ES-I3 (cell line): ENCODE results near the gene ZCCHC24.
"Not testable (repeated sequence)": the region's sequence is repeated elsewhere in the genome, so short reads cannot be mapped to it uniquely, and the experiment has no call there.

ENCODE experiments used
- H3K36me3 ChIP-seq: 2 replicates; pipeline ENCODE4 v1.6.1; 2013; ENCODE audit warnings: mild to moderate bottlenecking, low read length, control low read depth, moderate library complexity; ENCODE audit not compliant: insufficient read depth
- H3K4me1 ChIP-seq: 2 replicates; pipeline ENCODE4 v1.6.1; 2013; ENCODE audit warnings: mild to moderate bottlenecking, control low read depth, low read length; ENCODE audit not compliant: insufficient read depth
- H3K9ac ChIP-seq: 2 replicates; pipeline ENCODE4 v1.6.1; 2013; ENCODE audit warnings: low read depth, mild to moderate bottlenecking, low read length, moderate library complexity
- H3K9me3 ChIP-seq: 2 replicates; pipeline ENCODE4 v1.6.1; 2013; ENCODE audit warnings: mild to moderate bottlenecking, low read length, moderate library complexity; ENCODE audit not compliant: control insufficient read depth, insufficient read depth

The ZCCHC24 gene

GRCh38 chr10:79342811-79343561 is 102.4 kb downstream of the ZCCHC24 start:
- no peaks in the 10 kb centered on the region for H3K36me3 ChIP-seq

GRCh38 chr10:79342295-79342761 is 103.1 kb downstream of the ZCCHC24 start:
- Histone ChIP-seq H3K9me3 (no peaks in the 10 kb centered on the region), H3K4me1 (peaks cover 5% of the 10 kb centered on the region; the same call in 1 of the 2 replicates), H3K9ac (no peak overlapping the region), H3K36me3 (no peaks in the 10 kb centered on the region)

More at GRCh38 chr10:79342811-79343561, 102.4 kb downstream of the ZCCHC24 start:
- H3K4me1 ChIP-seq, result peaks cover 5% of the 10 kb centered on the region; the same call in 1 of the 2 replicates
- H3K9ac ChIP-seq, result no peak overlapping the region
- H3K9me3 ChIP-seq, result no peaks in the 10 kb centered on the region

GRCh38 chr10:79340646-79341244 is 104.7 kb downstream of the ZCCHC24 start:
- Histone ChIP-seq H3K9me3 (no peaks in the 10 kb centered on the region), H3K9ac (no peak overlapping the region), H3K36me3 (no peaks in the 10 kb centered on the region), H3K4me1 (no peaks in the 10 kb centered on the region; the same call in 1 of the 2 replicates)

GRCh38 chr10:79339266-79339665 is 106.2 kb downstream of the ZCCHC24 start:
- H3K9me3 ChIP-seq, result no peaks in the 10 kb centered on the region
- no peaks in the 10 kb centered on the region; the same call in 1 of the 2 replicates for H3K4me1 ChIP-seq
- no peak overlapping the region for H3K9ac ChIP-seq
- H3K36me3 ChIP-seq, result no peaks in the 10 kb centered on the region

GRCh38 chr10:79337783-79338469 is 107.5 kb downstream of the ZCCHC24 start:
- not testable (repeated sequence) for H3K36me3 ChIP-seq, H3K4me1 ChIP-seq, H3K9me3 ChIP-seq, H3K9ac ChIP-seq

- Histone ChIP-seq H3K36me3 (no peaks in the 10 kb centered on the region), H3K9me3 (peaks cover 2% of the 10 kb centered on the region; the same call in 1 of the 2 replicates), H3K4me1 (no peaks in the 10 kb centered on the region; the same call in 1 of the 2 replicates), H3K9ac (no peak overlapping the region)
Observed at GRCh38 chr10:79336739-79337138, 108.7 kb downstream of the ZCCHC24 start.

- Histone ChIP-seq H3K9me3 (peaks cover 2% of the 10 kb centered on the region; the same call in 1 of the 2 replicates), H3K9ac (no peak overlapping the region), H3K4me1 (no peaks in the 10 kb centered on the region; the same call in 1 of the 2 replicates), H3K36me3 (no peaks in the 10 kb centered on the region)
Observed at GRCh38 chr10:79336276-79336675, 109.1 kb downstream of the ZCCHC24 start.

GRCh38 chr10:79335470-79336235 is 109.8 kb downstream of the ZCCHC24 start:
- H3K36me3 ChIP-seq, result no peaks in the 10 kb centered on the region
- H3K9me3 ChIP-seq, result peaks cover 2% of the 10 kb centered on the region; the same call in 1 of the 2 replicates
- no peak overlapping the region for H3K9ac ChIP-seq
- no peaks in the 10 kb centered on the region; the same call in 1 of the 2 replicates for H3K4me1 ChIP-seq

- no peaks in the 10 kb centered on the region for H3K36me3 ChIP-seq
- H3K9me3 ChIP-seq, result peaks cover 2% of the 10 kb centered on the region; the same call in 1 of the 2 replicates
- no peaks in the 10 kb centered on the region; the same call in 1 of the 2 replicates for H3K4me1 ChIP-seq
- H3K9ac ChIP-seq, result no peak overlapping the region
Observed at GRCh38 chr10:79335094-79335469, 110.3 kb downstream of the ZCCHC24 start.

GRCh38 chr10:79334573-79334972 is 110.9 kb downstream of the ZCCHC24 start:
- Histone ChIP-seq H3K4me1 (no peaks in the 10 kb centered on the region; the same call in 1 of the 2 replicates), H3K9me3 (peaks cover 2% of the 10 kb centered on the region; the same call in 1 of the 2 replicates), H3K36me3 (no peaks in the 10 kb centered on the region), H3K9ac (no peak overlapping the region)

- Histone ChIP-seq H3K36me3 (no peaks in the 10 kb centered on the region), H3K9me3 (peaks cover 2% of the 10 kb centered on the region; the same call in 1 of the 2 replicates), H3K9ac (no peak overlapping the region), H3K4me1 (no peaks in the 10 kb centered on the region; the same call in 1 of the 2 replicates)
Observed at GRCh38 chr10:79333513-79333912, 111.9 kb downstream of the ZCCHC24 start.

GRCh38 chr10:79332610-79333315 is 112.7 kb downstream of the ZCCHC24 start:
- not testable (repeated sequence) for H3K9ac ChIP-seq, H3K36me3 ChIP-seq, H3K4me1 ChIP-seq, H3K9me3 ChIP-seq
